Natural killer cell (primary cell): ENCODE results near the gene MED28. TPM values are rescaled to one million over a fixed set of nuclear protein-coding genes. Genes with fewer than 3 reads are reported as not detected.

Source experiments
- ATAC-seq, 3 donors: fragments of 150-1000 bp in 2 of 3; fragments of 200-7000 bp in 1 of 3; cut with Tn5 transposase; 1 replicate in 1 of 3; 2 replicates in 2 of 3; pipeline ENCODE4 v1.10.0; 2021; ENCODE audit warnings: mild to moderate bottlenecking in 2 of 3, moderate library complexity in 2 of 3
- DNase-seq, 2 donors: peaks; one replicate each; pipeline versions ENCODE4 v3.0.0 to v3.0.0-alpha.2; 2013 to 2021; ENCODE audit warnings: mixed read lengths in 1 of 2
- H3K27ac ChIP-seq: one replicate; pipeline ENCODE4 v1.5.1; 2013; ENCODE audit warnings: mild to moderate bottlenecking, low read length
- H3K27me3 ChIP-seq: one replicate; pipeline ENCODE4 v1.6.1; 2013; ENCODE audit warnings: low read length; ENCODE audit not compliant: control insufficient read depth, insufficient read depth
- H3K36me3 ChIP-seq: one replicate; pipeline ENCODE4 v1.6.1; 2013; ENCODE audit warnings: low read length; ENCODE audit not compliant: control insufficient read depth, insufficient read depth
- H3K4me1 ChIP-seq: one replicate; pipeline ENCODE4 v1.6.1; 2013; ENCODE audit warnings: low read length; ENCODE audit not compliant: control insufficient read depth, insufficient read depth
- H3K4me3 ChIP-seq: one replicate; pipeline ENCODE4 v1.5.1; 2013; ENCODE audit warnings: low read length
- H3K9me3 ChIP-seq: one replicate; pipeline ENCODE4 v1.6.1; 2013; ENCODE audit warnings: low read length; ENCODE audit not compliant: control insufficient read depth, insufficient read depth
- H3K27ac Mint-ChIP-seq, 2 donors: one replicate each; pipeline ENCODE4 v1.8.0; 2022; ENCODE audit warnings: mild to moderate bottlenecking in 2 of 2, mixed read lengths in 2 of 2, moderate library complexity in 1 of 2
- H3K27me3 Mint-ChIP-seq, 2 donors: one replicate each; pipeline ENCODE4 v1.8.0; 2022; ENCODE audit warnings: low read depth in 2 of 2, mixed read lengths in 2 of 2
- H3K36me3 Mint-ChIP-seq: one replicate; pipeline ENCODE4 v1.8.0; 2022; ENCODE audit warnings: mixed read lengths
- H3K4me1 Mint-ChIP-seq, 2 donors: one replicate each; pipeline ENCODE4 v1.8.0; 2022; ENCODE audit warnings: mixed read lengths in 2 of 2
- H3K4me3 Mint-ChIP-seq: one replicate; pipeline ENCODE4 v1.8.0; 2022; ENCODE audit warnings: mild to moderate bottlenecking, moderate library complexity, mixed read lengths
- H3K9me3 Mint-ChIP-seq, 2 donors: one replicate each; pipeline ENCODE4 v1.8.0; 2022; ENCODE audit warnings: mixed read lengths in 2 of 2
- CTCF ChIP-seq: fragments of 200-600 bp; IDR thresholded peaks from one replicate; pipeline ENCODE4 v1.8.0; 2022; ENCODE audit warnings: antibody characterized with exemption
- WGBS: methylation state at CpG from one replicate; pipeline ENCODE4 v1.1.7; 2013; ENCODE audit warnings: missing lambda C conversion rate; ENCODE audit not compliant: insufficient coverage; 5-methylcytosine and 5-hydroxymethylcytosine counted together
- intact Hi-C: fragments of 100-400 bp; cut with micrococcal nuclease; formaldehyde crosslinking; loops from one replicate; pipeline ENCODE4 v1.14.2; 2022
- total RNA-seq, 4 donors: library from RNA; stranded (reverse); fragments of 120-200 nt in 1 of 4; gene quantifications; one replicate each; pipeline versions ENCODE4 v1.2.3 to v1.2.4, GENCODE V29; 2013 to 2022

MED28 gene
- total RNA-seq, 3 donors from 2014 or later (not counting 1 experiment from before 2014, with no cell fraction given) = 44.8 to 63.3 (median 51.1) TPM

GRCh38 chr4:17680559-17681280 is 66.3 kb downstream of the MED28 start:
- no peaks in the 10 kb centered on the region for H3K4me1 Mint-ChIP-seq
- no peaks in the 10 kb centered on the region for H3K9me3 Mint-ChIP-seq
- DNase-seq = no peak
- intact Hi-C loops = no loop called here
- no peak overlapping the region for H3K27ac Mint-ChIP-seq
- no peak overlapping the region for H3K27ac ChIP-seq
- peaks cover 6 to 16% of the 10 kb centered on the region in 2 donors for H3K27me3 Mint-ChIP-seq
- H3K36me3 ChIP-seq = no peaks in the 10 kb centered on the region
- no peak overlapping the region for H3K4me3 ChIP-seq
- no peaks in the 10 kb centered on the region for H3K9me3 ChIP-seq
- no peak for TF ChIP-seq CTCF
- WGBS = 31% methylated on average over 1 of the region's 5 CpGs
- H3K36me3 Mint-ChIP-seq = no peaks in the 10 kb centered on the region
- no peaks in the 10 kb centered on the region for H3K27me3 ChIP-seq
- H3K4me3 Mint-ChIP-seq = no peak overlapping the region
- no peaks in the 10 kb centered on the region for H3K4me1 ChIP-seq
- ATAC-seq = no peak

- no peak overlapping the region for H3K27ac ChIP-seq
- no peaks in the 10 kb centered on the region for H3K9me3 ChIP-seq
- 69% methylated on average over 5 of the region's 7 CpGs for WGBS
- Mint-ChIP-seq H3K4me1 (no peaks in the 10 kb centered on the region), H3K9me3 (no peaks in the 10 kb centered on the region), H3K4me3 (no peak overlapping the region), H3K36me3 (no peaks in the 10 kb centered on the region), H3K27ac (no peak overlapping the region), H3K27me3 (peaks cover 6 to 16% of the 10 kb centered on the region in 2 donors)
- TF ChIP-seq CTCF = no peak
- H3K36me3 ChIP-seq = no peaks in the 10 kb centered on the region
- H3K4me3 ChIP-seq = no peak overlapping the region
- intact Hi-C loops = no loop called here
- no peaks in the 10 kb centered on the region for H3K4me1 ChIP-seq
- no peak for DNase-seq
- ATAC-seq = no peak
- H3K27me3 ChIP-seq = no peaks in the 10 kb centered on the region
Observed at GRCh38 chr4:17681281-17682221, 67.1 kb downstream of the MED28 start.

GRCh38 chr4:17682222-17682566 is 67.8 kb downstream of the MED28 start:
- WGBS = 90% methylated on average over 1 of the region's 2 CpGs

More at GRCh38 chr4:17682222-17682566, 67.8 kb downstream of the MED28 start:
- H3K27ac Mint-ChIP-seq = no peak overlapping the region
- H3K4me3 ChIP-seq = no peak overlapping the region
- no peaks in the 10 kb centered on the region for H3K36me3 Mint-ChIP-seq
- H3K4me1 Mint-ChIP-seq = no peaks in the 10 kb centered on the region
- no peaks in the 10 kb centered on the region for H3K9me3 ChIP-seq
- H3K4me1 ChIP-seq = no peaks in the 10 kb centered on the region
- no peak overlapping the region for H3K27ac ChIP-seq
- TF ChIP-seq CTCF = no peak
- DNase-seq (no peak), ATAC-seq (no peak)
- H3K4me3 Mint-ChIP-seq = no peak overlapping the region
- peaks cover 6 to 13% of the 10 kb centered on the region in 2 donors for H3K27me3 Mint-ChIP-seq
- H3K27me3 ChIP-seq = no peaks in the 10 kb centered on the region
- no peaks in the 10 kb centered on the region for H3K9me3 Mint-ChIP-seq
- H3K36me3 ChIP-seq = no peaks in the 10 kb centered on the region
- intact Hi-C loops = no loop called here

Other genes starting within 250 kb of the MED28 start
- gene QDPR, start 102.6 kb upstream of the MED28 start, total RNA-seq = 10 to 100 TPM in 2 of 3 donors, 1 to 10 TPM in 1; 8.8 to 13.2 (median 12.4) TPM
- gene CLRN2, start 99.5 kb upstream of the MED28 start, total RNA-seq = not detected
- 10 to 100 TPM; 68.2 to 76.1 (median 71.6) TPM for gene LAP3, start 37.4 kb upstream of the MED28 start, total RNA-seq
- under 1 TPM in 1 of 3 donors, not detected in 2; 0.05 TPM for gene FAM184B, start 167.0 kb downstream of the MED28 start, total RNA-seq
- gene DCAF16, start 196.1 kb downstream of the MED28 start, total RNA-seq = 10 to 100 TPM; 73.9 to 93.8 (median 90.3) TPM
- 1 to 10 TPM; 1.3 to 1.8 (median 1.6) TPM for gene NCAPG, start 196.3 kb downstream of the MED28 start, total RNA-seq